GM12874 (cell line): ENCODE data around the gene COL1A1.

Experiments used
- TF ChIP-seq, protein P1 (sequence below): IDR thresholded peaks from 2 replicates; pipeline ENCODE4 v1.5.1; 2011; ENCODE audit warnings: low read depth, mild to moderate bottlenecking, control low read depth, low read length, moderate library complexity; ENCODE audit not compliant: insufficient read depth

Gene COL1A1

DNA sequence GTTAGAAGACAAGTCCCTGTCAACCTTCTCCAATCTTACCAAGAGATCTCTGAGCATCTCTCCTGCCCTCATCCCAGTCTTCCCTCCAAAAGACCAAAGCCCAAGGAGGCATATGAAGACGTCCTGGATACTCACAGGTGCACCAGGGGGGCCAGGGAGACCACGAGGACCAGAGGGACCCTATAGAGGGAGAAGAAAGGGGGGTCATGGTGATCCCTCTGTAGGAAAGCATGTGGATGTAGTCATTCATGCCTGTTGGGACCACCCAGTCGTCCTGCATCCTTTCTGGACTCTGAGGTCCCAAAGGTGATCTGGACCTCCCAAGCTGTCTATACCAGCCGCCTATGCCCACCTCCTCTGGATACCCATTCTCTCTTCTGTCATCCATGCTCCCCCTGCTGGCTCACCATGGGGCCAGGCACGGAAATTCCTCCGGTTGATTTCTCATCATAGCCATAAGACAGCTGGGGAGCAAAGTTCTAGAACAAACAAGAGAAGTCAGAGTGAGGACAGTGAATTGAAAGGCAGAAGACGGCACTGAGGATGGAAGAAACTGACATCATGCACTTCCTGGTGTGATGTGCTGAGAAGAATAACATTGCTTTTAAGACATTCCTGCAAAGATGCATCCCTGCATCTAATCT is 3.3 kb downstream of the COL1A1 start:
- TF ChIP-seq, protein P1, sequence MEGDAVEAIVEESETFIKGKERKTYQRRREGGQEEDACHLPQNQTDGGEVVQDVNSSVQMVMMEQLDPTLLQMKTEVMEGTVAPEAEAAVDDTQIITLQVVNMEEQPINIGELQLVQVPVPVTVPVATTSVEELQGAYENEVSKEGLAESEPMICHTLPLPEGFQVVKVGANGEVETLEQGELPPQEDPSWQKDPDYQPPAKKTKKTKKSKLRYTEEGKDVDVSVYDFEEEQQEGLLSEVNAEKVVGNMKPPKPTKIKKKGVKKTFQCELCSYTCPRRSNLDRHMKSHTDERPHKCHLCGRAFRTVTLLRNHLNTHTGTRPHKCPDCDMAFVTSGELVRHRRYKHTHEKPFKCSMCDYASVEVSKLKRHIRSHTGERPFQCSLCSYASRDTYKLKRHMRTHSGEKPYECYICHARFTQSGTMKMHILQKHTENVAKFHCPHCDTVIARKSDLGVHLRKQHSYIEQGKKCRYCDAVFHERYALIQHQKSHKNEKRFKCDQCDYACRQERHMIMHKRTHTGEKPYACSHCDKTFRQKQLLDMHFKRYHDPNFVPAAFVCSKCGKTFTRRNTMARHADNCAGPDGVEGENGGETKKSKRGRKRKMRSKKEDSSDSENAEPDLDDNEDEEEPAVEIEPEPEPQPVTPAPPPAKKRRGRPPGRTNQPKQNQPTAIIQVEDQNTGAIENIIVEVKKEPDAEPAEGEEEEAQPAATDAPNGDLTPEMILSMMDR, result peak; percentile 83

DNA sequence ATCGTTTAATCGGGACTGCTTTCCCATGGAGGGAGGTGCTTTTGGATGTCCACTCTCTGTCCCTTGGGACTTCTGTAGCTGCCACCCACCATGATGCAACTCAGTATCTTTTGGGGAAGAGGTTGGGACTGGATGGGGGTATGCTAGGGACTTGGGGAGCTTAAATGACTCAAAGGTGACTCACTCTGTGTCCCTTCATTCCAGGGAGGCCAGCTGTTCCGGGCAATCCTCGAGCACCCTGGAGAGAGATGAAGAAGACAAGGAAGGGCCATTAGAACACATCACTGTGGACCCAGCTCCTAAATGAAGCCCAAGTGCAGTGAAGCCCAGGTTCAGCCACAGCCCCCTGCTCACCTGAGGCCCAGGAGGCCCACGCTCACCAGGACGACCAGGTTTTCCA is 4.6 kb downstream of the COL1A1 start:
- TF ChIP-seq, protein P1, result no peak

DNA sequence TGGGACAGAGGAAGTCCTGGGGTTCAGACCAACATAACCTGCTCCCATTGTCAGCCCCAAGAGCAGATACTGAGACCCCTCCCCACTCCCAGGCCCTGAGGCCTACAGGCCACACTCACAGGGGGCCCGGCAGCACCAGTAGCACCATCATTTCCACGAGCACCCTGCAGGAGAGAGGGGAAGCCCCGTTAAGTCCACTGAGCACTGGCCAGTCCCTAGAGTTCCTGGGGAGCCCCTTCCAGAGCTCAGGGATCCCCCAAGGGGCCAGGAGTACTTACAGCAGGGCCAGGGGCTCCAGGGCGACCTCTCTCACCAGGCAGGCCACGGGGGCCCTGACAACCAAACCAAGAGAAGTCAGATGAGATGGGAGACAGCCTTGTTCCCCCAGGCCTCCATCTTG is 5.4 kb downstream of the COL1A1 start:
- TF ChIP-seq, protein P1, result no peak

DNA sequence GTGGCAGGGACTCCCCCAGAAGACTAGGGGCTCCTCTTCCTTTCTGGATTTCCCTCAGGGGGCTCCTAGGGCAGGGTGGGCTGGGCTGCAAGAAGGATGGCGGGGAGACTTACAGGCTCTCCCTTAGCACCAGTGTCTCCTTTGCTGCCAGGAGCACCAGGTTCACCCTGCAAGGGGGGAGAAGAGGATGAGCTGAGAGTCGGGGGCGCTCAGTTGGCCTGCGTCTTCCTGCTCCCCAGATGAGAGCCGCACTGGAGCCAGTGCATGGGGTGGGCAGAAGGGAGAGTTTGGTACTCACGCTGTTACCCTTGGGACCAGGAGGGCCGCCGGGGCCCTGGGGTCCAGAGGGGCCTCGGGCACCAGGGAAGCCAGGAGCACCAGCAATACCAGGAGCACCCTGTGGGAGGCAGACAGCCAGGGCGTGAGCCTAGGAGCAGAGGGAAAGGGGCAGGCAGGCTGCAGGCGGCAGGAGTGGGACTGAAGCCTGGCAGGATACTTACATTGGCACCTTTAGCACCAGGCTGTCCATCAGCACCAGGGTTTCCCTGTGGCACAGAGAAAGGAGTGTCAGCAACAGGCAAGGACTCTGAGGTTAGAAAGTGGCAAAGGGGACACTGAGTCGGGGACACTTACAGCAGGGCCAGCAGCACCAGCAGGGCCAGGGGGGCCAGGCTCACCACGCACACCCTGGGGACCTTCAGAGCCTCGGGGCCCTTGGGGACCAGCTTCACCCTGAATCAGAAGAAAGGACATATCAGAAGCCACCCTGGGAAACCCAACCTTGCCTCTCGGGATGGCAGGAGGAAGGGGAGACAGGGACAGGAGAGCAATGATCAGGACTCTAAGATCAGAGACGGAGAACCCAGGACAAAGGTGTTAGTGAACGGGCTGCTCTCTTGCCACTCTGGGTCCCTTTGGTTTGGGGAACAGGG is 6.2 kb downstream of the COL1A1 start:
- TF ChIP-seq, protein P1, result no peak; the same call in 1 of the 2 replicates

DNA sequence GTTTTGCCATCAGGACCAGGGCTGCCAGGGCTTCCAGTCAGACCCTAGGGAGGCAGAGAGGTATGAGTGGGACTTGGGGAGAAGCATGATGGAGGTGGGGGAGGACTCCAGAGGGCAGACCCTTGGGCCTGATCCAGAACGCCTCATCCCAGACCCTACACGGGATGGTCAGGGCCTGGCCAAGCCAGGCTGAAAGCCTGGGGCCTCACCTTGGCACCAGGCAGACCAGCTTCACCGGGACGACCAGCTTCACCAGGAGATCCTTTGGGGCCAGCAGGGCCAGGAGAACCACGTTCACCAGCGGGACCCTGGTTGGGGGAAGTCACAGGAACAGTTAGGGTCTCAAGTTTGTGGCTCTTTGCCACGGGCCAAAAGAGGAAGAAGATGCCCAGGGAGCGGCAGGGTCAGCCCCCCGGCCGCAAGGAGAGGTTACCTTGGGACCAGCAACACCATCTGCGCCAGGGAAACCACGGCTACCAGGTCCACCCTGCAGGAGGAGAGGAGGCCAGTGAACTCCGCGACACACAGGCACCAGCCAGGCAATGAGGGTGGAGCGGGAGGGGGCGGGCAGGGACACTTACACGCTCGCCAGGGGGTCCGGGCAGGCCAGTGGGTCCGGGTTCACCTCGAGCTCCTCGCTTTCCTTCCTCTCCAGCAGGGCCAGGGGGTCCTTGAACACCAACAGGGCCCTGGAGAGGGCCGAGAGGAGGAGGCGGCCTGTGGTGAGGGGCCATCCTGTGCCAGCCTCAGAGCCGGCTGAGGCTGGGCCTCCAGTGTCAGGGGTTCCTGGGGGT is 7.1 kb downstream of the COL1A1 start:
- TF ChIP-seq, protein P1, result no peak

DNA sequence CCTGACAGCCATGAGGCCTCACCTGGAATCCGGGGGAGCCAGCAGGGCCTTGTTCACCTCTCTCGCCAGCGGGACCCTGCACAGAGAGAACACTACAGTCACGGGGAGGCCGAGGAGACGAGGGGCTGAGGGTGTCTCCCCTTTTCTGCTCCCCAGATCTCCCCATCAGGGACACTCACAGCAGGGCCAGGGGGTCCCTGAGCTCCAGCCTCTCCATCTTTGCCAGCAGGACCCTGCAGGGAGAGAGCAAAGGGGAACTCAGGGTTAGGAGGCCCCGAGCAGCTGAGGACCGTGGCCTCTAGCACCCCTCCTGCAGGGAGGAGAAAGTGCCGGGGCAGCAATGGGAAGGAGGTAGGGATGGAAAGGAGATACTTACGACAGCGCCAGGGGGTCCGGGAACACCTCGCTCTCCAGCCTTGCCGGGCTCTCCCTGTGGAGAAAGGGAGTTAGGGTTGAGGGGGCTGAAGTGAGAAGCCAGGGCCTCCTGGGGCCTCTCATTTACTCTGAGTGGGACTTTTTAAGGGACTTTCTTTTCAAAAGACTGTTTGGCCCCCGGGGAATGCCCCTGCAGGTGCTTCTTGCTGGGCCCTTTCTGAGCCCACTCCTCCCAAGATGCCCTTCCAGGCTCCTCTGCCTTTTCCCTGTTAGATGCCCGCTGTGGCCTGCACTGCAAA is 8.7 kb downstream of the COL1A1 start:
- TF ChIP-seq, protein P1, result no peak
